ENCODE measurements around the gene TRIM69. TPM values are rescaled to one million over a fixed set of nuclear protein-coding genes. Genes with fewer than 3 reads are reported as not detected.
"Not testable (repeated sequence)": the region's sequence is repeated elsewhere in the genome, so short reads cannot be mapped to it uniquely, and the experiment has no call there.

The TRIM69 gene
- total RNA-seq, 1 donor: 17.9 TPM

GRCh38 chr15:44765036-44765435 is 28.7 kb downstream of the TRIM69 start:
- TF ChIP-seq CTCF (IDR thresholded peaks at IDR 0.05; ENCODE audit: insufficient read depth, low read length): no peak
- DNase-seq (ENCODE audit: low read depth): no peak
- H3K4me3 ChIP-seq (ENCODE audit: low read depth, low read length): no peak overlapping the region

- TF ChIP-seq CTCF (IDR thresholded peaks at IDR 0.05; ENCODE audit: insufficient read depth, low read length): no peak
- no peak overlapping the region for H3K4me3 ChIP-seq (ENCODE audit: low read depth, low read length)
- no peak for DNase-seq (ENCODE audit: low read depth)
Measured at GRCh38 chr15:44769521-44769920, 33.2 kb downstream of the TRIM69 start.

GRCh38 chr15:44770715-44771114 is 34.4 kb downstream of the TRIM69 start:
- not testable (repeated sequence) for DNase-seq (ENCODE audit: low read depth); H3K4me3 ChIP-seq (ENCODE audit: low read depth, low read length)

GRCh38 chr15:44775953-44776352 is 39.6 kb downstream of the TRIM69 start:
- TF ChIP-seq CTCF (IDR thresholded peaks at IDR 0.05; ENCODE audit: insufficient read depth, low read length): no peak
- H3K4me3 ChIP-seq (ENCODE audit: low read depth, low read length): no peak overlapping the region
- DNase-seq (ENCODE audit: low read depth): no peak

- DNase-seq (ENCODE audit: low read depth): no peak
- H3K4me3 ChIP-seq (ENCODE audit: low read depth, low read length): no peak overlapping the region
- TF ChIP-seq CTCF (IDR thresholded peaks at IDR 0.05; ENCODE audit: insufficient read depth, low read length): no peak
Measured at GRCh38 chr15:44779761-44780160, 43.4 kb downstream of the TRIM69 start.

GRCh38 chr15:44780608-44781007 is 44.3 kb downstream of the TRIM69 start:
- no peak for TF ChIP-seq CTCF (IDR thresholded peaks at IDR 0.05; ENCODE audit: insufficient read depth, low read length)
- no peak overlapping the region for H3K4me3 ChIP-seq (ENCODE audit: low read depth, low read length)
- DNase-seq (ENCODE audit: low read depth): no peak

GRCh38 chr15:44781128-44781810 is 44.9 kb downstream of the TRIM69 start:
- TF ChIP-seq CTCF (IDR thresholded peaks at IDR 0.05; ENCODE audit: insufficient read depth, low read length): no peak
- DNase-seq (ENCODE audit: low read depth): no peak
- no peak overlapping the region for H3K4me3 ChIP-seq (ENCODE audit: low read depth, low read length)

Data from fibroblast of the aortic adventitia (primary cell).